WTC11 (cell line): ENCODE results near the gene ASCC1.

ENCODE experiments used
- ATF3 ChIP-seq: sonication (generic); formaldehyde crosslinking; conservative IDR thresholded peaks from 2 replicates; pipeline ENCODE4 v1.8.1; 2022; ENCODE audit warnings: mild to moderate bottlenecking, missing genetic modification reagents
- CREB1 ChIP-seq: sonication (generic); formaldehyde crosslinking; IDR thresholded peaks from 2 replicates; pipeline ENCODE4 v1.8.0; 2023; ENCODE audit warnings: mild to moderate bottlenecking, missing genetic modification reagents
- NFE2L1 ChIP-seq: sonication (generic); formaldehyde crosslinking; IDR thresholded peaks from 2 replicates; pipeline ENCODE4 v1.8.1; 2023; ENCODE audit warnings: missing genetic modification reagents
- ZNF317 ChIP-seq: sonication (generic); formaldehyde crosslinking; IDR thresholded peaks from 2 replicates; pipeline ENCODE4 v1.8.1; 2023; ENCODE audit warnings: low read depth, mild to moderate bottlenecking, moderate library complexity, missing genetic modification reagents, borderline replicate concordance
- TF ChIP-seq, protein P1 (sequence below): fragments of 200-600 bp; IDR thresholded peaks from 2 replicates; pipeline ENCODE4 v1.8.0; 2022; ENCODE audit warnings: antibody characterized with exemption
- TF ChIP-seq, protein P2 (sequence below): sonication (generic); formaldehyde crosslinking; IDR thresholded peaks from 2 replicates; pipeline ENCODE4 v1.8.1; 2023; ENCODE audit warnings: mild to moderate bottlenecking, missing genetic modification reagents

DNA sequence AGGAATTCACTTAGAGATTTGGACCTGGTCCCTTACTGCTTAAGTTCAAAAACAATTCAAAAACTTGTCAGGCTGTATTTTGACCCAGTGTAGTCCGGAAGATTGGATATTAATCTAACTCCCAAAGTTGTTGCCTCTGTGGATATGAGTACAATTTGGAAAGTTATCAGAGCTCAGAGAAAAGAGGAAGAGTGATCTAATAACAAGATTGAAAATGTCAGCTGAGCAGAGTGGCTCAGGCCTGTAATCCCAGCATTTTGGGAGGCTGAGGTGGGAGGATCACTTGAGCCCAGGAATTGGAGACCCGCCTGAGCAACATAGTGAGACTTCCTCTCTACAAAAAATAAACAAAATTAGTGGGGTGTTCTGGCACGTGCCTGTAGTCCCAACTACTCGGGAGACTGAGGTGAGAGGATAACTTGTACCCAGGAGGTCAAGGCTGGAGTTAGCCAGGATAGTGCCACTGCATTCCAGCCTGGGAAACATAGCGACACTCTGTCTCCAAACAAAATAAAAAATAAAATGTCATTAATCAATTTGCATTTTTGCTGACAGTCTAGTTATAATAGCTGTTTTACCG is 3.2 kb upstream of the ASCC1 start:
- no peak for TF ChIP-seq ZNF317 (CRISPR knock-in tag)
- TF ChIP-seq, protein P1, sequence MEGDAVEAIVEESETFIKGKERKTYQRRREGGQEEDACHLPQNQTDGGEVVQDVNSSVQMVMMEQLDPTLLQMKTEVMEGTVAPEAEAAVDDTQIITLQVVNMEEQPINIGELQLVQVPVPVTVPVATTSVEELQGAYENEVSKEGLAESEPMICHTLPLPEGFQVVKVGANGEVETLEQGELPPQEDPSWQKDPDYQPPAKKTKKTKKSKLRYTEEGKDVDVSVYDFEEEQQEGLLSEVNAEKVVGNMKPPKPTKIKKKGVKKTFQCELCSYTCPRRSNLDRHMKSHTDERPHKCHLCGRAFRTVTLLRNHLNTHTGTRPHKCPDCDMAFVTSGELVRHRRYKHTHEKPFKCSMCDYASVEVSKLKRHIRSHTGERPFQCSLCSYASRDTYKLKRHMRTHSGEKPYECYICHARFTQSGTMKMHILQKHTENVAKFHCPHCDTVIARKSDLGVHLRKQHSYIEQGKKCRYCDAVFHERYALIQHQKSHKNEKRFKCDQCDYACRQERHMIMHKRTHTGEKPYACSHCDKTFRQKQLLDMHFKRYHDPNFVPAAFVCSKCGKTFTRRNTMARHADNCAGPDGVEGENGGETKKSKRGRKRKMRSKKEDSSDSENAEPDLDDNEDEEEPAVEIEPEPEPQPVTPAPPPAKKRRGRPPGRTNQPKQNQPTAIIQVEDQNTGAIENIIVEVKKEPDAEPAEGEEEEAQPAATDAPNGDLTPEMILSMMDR = no peak
- TF ChIP-seq CREB1 (CRISPR knock-in tag) = no peak
- no peak for TF ChIP-seq NFE2L1 (CRISPR knock-in tag)
- TF ChIP-seq ATF3 = no peak
- TF ChIP-seq, protein P2, sequence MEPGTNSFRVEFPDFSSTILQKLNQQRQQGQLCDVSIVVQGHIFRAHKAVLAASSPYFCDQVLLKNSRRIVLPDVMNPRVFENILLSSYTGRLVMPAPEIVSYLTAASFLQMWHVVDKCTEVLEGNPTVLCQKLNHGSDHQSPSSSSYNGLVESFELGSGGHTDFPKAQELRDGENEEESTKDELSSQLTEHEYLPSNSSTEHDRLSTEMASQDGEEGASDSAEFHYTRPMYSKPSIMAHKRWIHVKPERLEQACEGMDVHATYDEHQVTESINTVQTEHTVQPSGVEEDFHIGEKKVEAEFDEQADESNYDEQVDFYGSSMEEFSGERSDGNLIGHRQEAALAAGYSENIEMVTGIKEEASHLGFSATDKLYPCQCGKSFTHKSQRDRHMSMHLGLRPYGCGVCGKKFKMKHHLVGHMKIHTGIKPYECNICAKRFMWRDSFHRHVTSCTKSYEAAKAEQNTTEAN (CRISPR knock-in tag) = no peak
